ENCODE results near the gene HERC2. TPM values are rescaled to one million over a fixed set of nuclear protein-coding genes. Genes with fewer than 3 reads are reported as not detected.

HERC2 gene
- total and polyA plus RNA-seq, 2 donors from 2014 or later: 17.9 to 58.4 TPM

- DNase-seq (no peak), FAIRE-seq (no peak)
- Histone ChIP-seq H3K4me1 (ENCODE audit: control insufficient read depth in 2 of 3, insufficient read depth in 2 of 3, low read depth in 1 of 3, low read length in 3 of 3) (peaks cover 0 to 5% (median 0%) of the 10 kb centered on the region in 3 donors), H3K27me3 (ENCODE audit: control insufficient read depth, insufficient read depth, low read length) (no peaks in the 10 kb centered on the region), H3K9me3 (ENCODE audit: control insufficient read depth in 2 of 3, insufficient read depth in 1 of 3, low read length in 3 of 3) (peaks cover 0 to 5% (median 0%) of the 10 kb centered on the region in 3 donors), H3K36me3 (ENCODE audit: control insufficient read depth in 2 of 3, insufficient read depth in 3 of 3, low read length in 3 of 3) (no peaks in the 10 kb centered on the region), H3K27ac (ENCODE audit: low read depth in 2 of 2, low read length in 2 of 2) (no peak overlapping the region), H3K9ac (ENCODE audit: low read length in 3 of 3) (no peak overlapping the region), H3K4me3 (ENCODE audit: low read length in 3 of 3) (no peak overlapping the region)
- TF ChIP-seq CTCF (IDR thresholded peaks at IDR 0.05; ENCODE audit: borderline replicate concordance, extremely low read depth, insufficient read depth): no peak
- intact Hi-C loops (cut with DNase I): no loop called here
These were observed 237.4 kb downstream of the HERC2 start for GRCh38 chr15:28084547-28084946.

GRCh38 chr15:28082891-28083684 is 238.9 kb downstream of the HERC2 start:
- Histone ChIP-seq H3K9me3 (ENCODE audit: control insufficient read depth in 2 of 3, insufficient read depth in 1 of 3, low read length in 3 of 3) (peaks cover 0 to 5% (median 0%) of the 10 kb centered on the region in 3 donors), H3K9ac (ENCODE audit: low read length in 3 of 3) (no peak overlapping the region), H3K27ac (ENCODE audit: low read depth in 2 of 2, low read length in 2 of 2) (no peak overlapping the region), H3K36me3 (ENCODE audit: control insufficient read depth in 2 of 3, insufficient read depth in 3 of 3, low read length in 3 of 3) (no peaks in the 10 kb centered on the region), H3K27me3 (ENCODE audit: control insufficient read depth, insufficient read depth, low read length) (no peaks in the 10 kb centered on the region), H3K4me3 (ENCODE audit: low read length in 3 of 3) (no peak overlapping the region), H3K4me1 (ENCODE audit: control insufficient read depth in 2 of 3, insufficient read depth in 2 of 3, low read depth in 1 of 3, low read length in 3 of 3) (peaks cover 0 to 5% (median 0%) of the 10 kb centered on the region in 3 donors)
- no peak for TF ChIP-seq CTCF (IDR thresholded peaks at IDR 0.05; ENCODE audit: borderline replicate concordance, extremely low read depth, insufficient read depth)
- DNase-seq (peak in 2 of 5 donors; percentile 18 to 53), FAIRE-seq (no peak)
- intact Hi-C loops (cut with DNase I): no loop called here

GRCh38 chr15:28081594-28081993 is 240.4 kb downstream of the HERC2 start:
- Histone ChIP-seq H3K27ac (ENCODE audit: low read depth in 2 of 2, low read length in 2 of 2) (no peak overlapping the region), H3K36me3 (ENCODE audit: control insufficient read depth in 2 of 3, insufficient read depth in 3 of 3, low read length in 3 of 3) (no peaks in the 10 kb centered on the region), H3K9me3 (ENCODE audit: control insufficient read depth in 2 of 3, insufficient read depth in 1 of 3, low read length in 3 of 3) (peaks cover 0 to 5% (median 0%) of the 10 kb centered on the region in 3 donors), H3K4me3 (ENCODE audit: low read length in 3 of 3) (no peak overlapping the region), H3K4me1 (ENCODE audit: control insufficient read depth in 2 of 3, insufficient read depth in 2 of 3, low read depth in 1 of 3, low read length in 3 of 3) (peaks cover 0 to 5% (median 0%) of the 10 kb centered on the region in 3 donors), H3K27me3 (ENCODE audit: control insufficient read depth, insufficient read depth, low read length) (no peaks in the 10 kb centered on the region), H3K9ac (ENCODE audit: low read length in 3 of 3) (no peak overlapping the region)
- DNase-seq: peak in 1 of 5 donors; percentile 61
- FAIRE-seq: no peak
- TF ChIP-seq CTCF (IDR thresholded peaks at IDR 0.05; ENCODE audit: borderline replicate concordance, extremely low read depth, insufficient read depth): no peak
- intact Hi-C loops (cut with DNase I): no loop called here

Measured in kidney (tissue), 14 donors.